ENCODE data around the gene MORC1.

MORC1 gene

GRCh38 chr3:108931035-108931434, 186.9 kb downstream of the MORC1 start:
- no peak for DNase-seq

GRCh38 chr3:108918866-108919265, 199.1 kb downstream of the MORC1 start:
- no peak for DNase-seq

GRCh38 chr3:108914774-108915641, 202.9 kb downstream of the MORC1 start:
- DNase-seq = peak; percentile 32 to 37

- no peak for DNase-seq
These were observed 208.1 kb downstream of the MORC1 start for GRCh38 chr3:108909799-108910198.

All from NCI-H1930 (cell line).